HG03139 (cell line): ENCODE results near the gene TIGD6.
"Not testable (repeated sequence)": the region's sequence is repeated elsewhere in the genome, so short reads cannot be mapped to it uniquely, and the experiment has no call there.

Experiments
- ATAC-seq: cut with Tn5 transposase; IDR thresholded peaks from one replicate; pipeline ENCODE4 v1.9.1; 2021; ENCODE audit not compliant: unreplicated experiment

TIGD6 gene

DNA sequence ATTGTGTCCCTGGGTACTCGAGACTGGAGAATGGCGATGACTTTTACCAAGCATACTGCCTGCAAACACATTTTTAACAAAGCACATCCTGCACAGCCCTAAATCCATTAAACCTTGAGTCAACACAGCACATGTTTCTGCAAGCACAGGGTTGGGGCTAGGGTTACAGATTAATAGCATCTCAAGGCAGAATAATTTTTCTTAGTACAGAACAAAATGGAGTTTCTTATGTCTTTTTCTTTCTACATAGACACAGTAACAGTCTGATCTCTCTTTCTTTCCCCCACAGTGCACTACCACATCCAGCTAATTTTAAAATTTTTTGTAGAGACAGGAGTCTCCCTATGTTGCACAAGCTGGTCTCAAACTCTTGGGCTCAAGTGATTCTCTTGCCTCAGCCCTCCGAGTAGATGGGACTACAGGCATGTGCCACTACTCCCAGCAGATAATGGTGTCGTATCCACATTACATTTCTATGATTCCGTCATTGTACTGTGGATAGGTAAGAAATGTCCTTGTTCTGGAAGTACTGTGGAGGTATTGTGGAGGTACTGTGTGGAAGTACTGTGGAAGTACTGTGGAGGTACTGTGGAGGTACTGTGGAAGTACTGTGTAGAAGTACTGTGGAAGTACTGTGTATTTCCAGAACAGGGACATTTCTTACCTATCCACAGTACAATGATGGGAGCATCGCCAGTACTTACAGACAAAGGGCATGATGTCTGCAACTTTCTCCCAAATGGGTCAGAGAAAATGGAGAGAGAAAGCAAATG is 57.1 kb downstream of the TIGD6 start:
- ATAC-seq, result not testable (repeated sequence)
